ENCODE data around the gene SLC26A4.

SLC26A4 gene

GRCh38 chr7:107661081-107661864 lies 645 bp downstream of the SLC26A4 start:
- no peak for DNase-seq (ENCODE audit: low read depth)

- no peak for DNase-seq (ENCODE audit: low read depth)
Measured at GRCh38 chr7:107661865-107662379, 1.3 kb downstream of the SLC26A4 start.

GRCh38 chr7:107663196-107663595 lies 2.6 kb downstream of the SLC26A4 start:
- no peak for DNase-seq (ENCODE audit: low read depth)

GRCh38 chr7:107666790-107667189 lies 6.2 kb downstream of the SLC26A4 start:
- DNase-seq (ENCODE audit: low read depth) = no peak

GRCh38 chr7:107667341-107667740 lies 6.7 kb downstream of the SLC26A4 start:
- DNase-seq (ENCODE audit: low read depth) = no peak

- DNase-seq (ENCODE audit: low read depth) = no peak
Measured at GRCh38 chr7:107668296-107668695, 7.7 kb downstream of the SLC26A4 start.

- no peak for DNase-seq (ENCODE audit: low read depth)
Measured at GRCh38 chr7:107672183-107672582, 11.6 kb downstream of the SLC26A4 start.

- no peak for DNase-seq (ENCODE audit: low read depth)
Measured at GRCh38 chr7:107676249-107676648, 15.6 kb downstream of the SLC26A4 start.

- DNase-seq (ENCODE audit: low read depth) = no peak
Measured at GRCh38 chr7:107678110-107678753, 17.6 kb downstream of the SLC26A4 start.

GRCh38 chr7:107680478-107680877 lies 19.9 kb downstream of the SLC26A4 start:
- no peak for DNase-seq (ENCODE audit: low read depth)

- DNase-seq (ENCODE audit: low read depth) = no peak
Measured at GRCh38 chr7:107682886-107683285, 22.3 kb downstream of the SLC26A4 start.

- DNase-seq (ENCODE audit: low read depth) = no peak
Measured at GRCh38 chr7:107684287-107684686, 23.7 kb downstream of the SLC26A4 start.

GRCh38 chr7:107684947-107685463 lies 24.4 kb downstream of the SLC26A4 start:
- no peak for DNase-seq (ENCODE audit: low read depth)

GRCh38 chr7:107686816-107687387 lies 26.3 kb downstream of the SLC26A4 start:
- no peak for DNase-seq (ENCODE audit: low read depth)

- DNase-seq (ENCODE audit: low read depth) = no peak
Measured at GRCh38 chr7:107687656-107688055, 27.0 kb downstream of the SLC26A4 start.

GRCh38 chr7:107689553-107689952 lies 28.9 kb downstream of the SLC26A4 start:
- no peak for DNase-seq (ENCODE audit: low read depth)

- no peak for DNase-seq (ENCODE audit: low read depth)
Measured at GRCh38 chr7:107690084-107690483, 29.5 kb downstream of the SLC26A4 start.

GRCh38 chr7:107690611-107691010 lies 30.0 kb downstream of the SLC26A4 start:
- DNase-seq (ENCODE audit: low read depth) = no peak

GRCh38 chr7:107691716-107692115 lies 31.1 kb downstream of the SLC26A4 start:
- DNase-seq (ENCODE audit: low read depth) = no peak

- no peak for DNase-seq (ENCODE audit: low read depth)
Measured at GRCh38 chr7:107692501-107692900, 31.9 kb downstream of the SLC26A4 start.

GRCh38 chr7:107693396-107693795 lies 32.8 kb downstream of the SLC26A4 start:
- DNase-seq (ENCODE audit: low read depth) = no peak

GRCh38 chr7:107694386-107694785 lies 33.8 kb downstream of the SLC26A4 start:
- DNase-seq (ENCODE audit: low read depth) = no peak

Data from GM04503 (cell line).